GM18511 (cell line): ENCODE results near the gene UACA.
"Not testable (repeated sequence)": the region's sequence is repeated elsewhere in the genome, so short reads cannot be mapped to it uniquely, and the experiment has no call there.

ENCODE experiments used
- ATAC-seq: cut with Tn5 transposase; IDR thresholded peaks from one replicate; pipeline ENCODE4 v1.9.1; 2021; ENCODE audit warnings: mild to moderate bottlenecking, moderate library complexity; ENCODE audit not compliant: unreplicated experiment

Gene UACA

GRCh38 chr15:70758790-70759462 lies 4.4 kb downstream of the UACA start:
- no peak for ATAC-seq

GRCh38 chr15:70757627-70758026 lies 5.7 kb downstream of the UACA start:
- ATAC-seq: no peak

- no peak for ATAC-seq
Measured at GRCh38 chr15:70754862-70755261, 8.5 kb downstream of the UACA start.

- ATAC-seq: no peak
Measured at GRCh38 chr15:70753101-70753829, 10.1 kb downstream of the UACA start.

- no peak for ATAC-seq
Measured at GRCh38 chr15:70752193-70752635, 11.1 kb downstream of the UACA start.

GRCh38 chr15:70750203-70750869 lies 13.0 kb downstream of the UACA start:
- ATAC-seq: no peak

GRCh38 chr15:70748281-70748747 lies 15.0 kb downstream of the UACA start:
- no peak for ATAC-seq

- not testable (repeated sequence) for ATAC-seq
Measured at GRCh38 chr15:70746598-70746997, 16.8 kb downstream of the UACA start.

GRCh38 chr15:70742928-70743327 lies 20.4 kb downstream of the UACA start:
- no peak for ATAC-seq

GRCh38 chr15:70741677-70742293 lies 21.6 kb downstream of the UACA start:
- no peak for ATAC-seq

- no peak for ATAC-seq
Measured at GRCh38 chr15:70741107-70741531, 22.2 kb downstream of the UACA start.

GRCh38 chr15:70735040-70735439 lies 28.3 kb downstream of the UACA start:
- ATAC-seq: not testable (repeated sequence)

- ATAC-seq: no peak
Measured at GRCh38 chr15:70729164-70729563, 34.2 kb downstream of the UACA start.

- ATAC-seq: no peak
Measured at GRCh38 chr15:70726753-70727152, 36.6 kb downstream of the UACA start.

GRCh38 chr15:70723927-70724326 lies 39.4 kb downstream of the UACA start:
- no peak for ATAC-seq

GRCh38 chr15:70723122-70723422 lies 40.3 kb downstream of the UACA start:
- ATAC-seq: no peak

- ATAC-seq: no peak
Measured at GRCh38 chr15:70722266-70723121, 40.9 kb downstream of the UACA start.

- ATAC-seq: no peak
Measured at GRCh38 chr15:70720228-70721016, 42.9 kb downstream of the UACA start.

GRCh38 chr15:70717237-70717793 lies 46.0 kb downstream of the UACA start:
- ATAC-seq: no peak
